HL-60 (cell line): ENCODE results near the gene RALGAPB.

Experiments used
- POLR2AphosphoS5 ChIP-seq: IDR thresholded peaks from 2 replicates; pipeline ENCODE4 v1.6.1; 2012; ENCODE audit warnings: low read depth
- TF ChIP-seq, protein P1 (sequence below): IDR thresholded peaks from one replicate; pipeline ENCODE4 v1.5.1; 2011; ENCODE audit warnings: low read length, control low read depth, inconsistent platforms; ENCODE audit not compliant: insufficient read depth
- TF ChIP-seq, protein P2 (sequence below): IDR thresholded peaks from 2 replicates; pipeline ENCODE4 v1.6.1; 2012; ENCODE audit warnings: low read depth; ENCODE audit not compliant: insufficient replicate concordance

DNA sequence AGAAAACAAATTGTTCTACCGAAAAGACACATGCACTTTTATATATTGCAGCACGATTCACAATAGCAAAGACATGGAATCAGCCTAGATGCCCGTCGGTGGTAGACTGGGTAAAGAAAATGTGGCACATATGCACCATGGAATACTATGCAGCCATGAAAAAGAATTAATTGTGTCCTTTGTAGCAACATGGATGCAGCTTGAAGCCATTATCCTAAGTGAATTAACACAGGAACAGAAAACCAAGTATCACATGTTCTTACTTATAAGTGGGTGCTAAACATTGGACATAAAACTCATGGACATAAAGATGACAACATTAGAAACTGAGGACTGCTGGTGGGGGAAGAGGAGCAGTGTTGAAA, 32.4 kb downstream of the RALGAPB start:
- TF ChIP-seq, protein P1, sequence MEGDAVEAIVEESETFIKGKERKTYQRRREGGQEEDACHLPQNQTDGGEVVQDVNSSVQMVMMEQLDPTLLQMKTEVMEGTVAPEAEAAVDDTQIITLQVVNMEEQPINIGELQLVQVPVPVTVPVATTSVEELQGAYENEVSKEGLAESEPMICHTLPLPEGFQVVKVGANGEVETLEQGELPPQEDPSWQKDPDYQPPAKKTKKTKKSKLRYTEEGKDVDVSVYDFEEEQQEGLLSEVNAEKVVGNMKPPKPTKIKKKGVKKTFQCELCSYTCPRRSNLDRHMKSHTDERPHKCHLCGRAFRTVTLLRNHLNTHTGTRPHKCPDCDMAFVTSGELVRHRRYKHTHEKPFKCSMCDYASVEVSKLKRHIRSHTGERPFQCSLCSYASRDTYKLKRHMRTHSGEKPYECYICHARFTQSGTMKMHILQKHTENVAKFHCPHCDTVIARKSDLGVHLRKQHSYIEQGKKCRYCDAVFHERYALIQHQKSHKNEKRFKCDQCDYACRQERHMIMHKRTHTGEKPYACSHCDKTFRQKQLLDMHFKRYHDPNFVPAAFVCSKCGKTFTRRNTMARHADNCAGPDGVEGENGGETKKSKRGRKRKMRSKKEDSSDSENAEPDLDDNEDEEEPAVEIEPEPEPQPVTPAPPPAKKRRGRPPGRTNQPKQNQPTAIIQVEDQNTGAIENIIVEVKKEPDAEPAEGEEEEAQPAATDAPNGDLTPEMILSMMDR = no peak
- no peak for TF ChIP-seq POLR2AphosphoS5
- TF ChIP-seq, protein P2, sequence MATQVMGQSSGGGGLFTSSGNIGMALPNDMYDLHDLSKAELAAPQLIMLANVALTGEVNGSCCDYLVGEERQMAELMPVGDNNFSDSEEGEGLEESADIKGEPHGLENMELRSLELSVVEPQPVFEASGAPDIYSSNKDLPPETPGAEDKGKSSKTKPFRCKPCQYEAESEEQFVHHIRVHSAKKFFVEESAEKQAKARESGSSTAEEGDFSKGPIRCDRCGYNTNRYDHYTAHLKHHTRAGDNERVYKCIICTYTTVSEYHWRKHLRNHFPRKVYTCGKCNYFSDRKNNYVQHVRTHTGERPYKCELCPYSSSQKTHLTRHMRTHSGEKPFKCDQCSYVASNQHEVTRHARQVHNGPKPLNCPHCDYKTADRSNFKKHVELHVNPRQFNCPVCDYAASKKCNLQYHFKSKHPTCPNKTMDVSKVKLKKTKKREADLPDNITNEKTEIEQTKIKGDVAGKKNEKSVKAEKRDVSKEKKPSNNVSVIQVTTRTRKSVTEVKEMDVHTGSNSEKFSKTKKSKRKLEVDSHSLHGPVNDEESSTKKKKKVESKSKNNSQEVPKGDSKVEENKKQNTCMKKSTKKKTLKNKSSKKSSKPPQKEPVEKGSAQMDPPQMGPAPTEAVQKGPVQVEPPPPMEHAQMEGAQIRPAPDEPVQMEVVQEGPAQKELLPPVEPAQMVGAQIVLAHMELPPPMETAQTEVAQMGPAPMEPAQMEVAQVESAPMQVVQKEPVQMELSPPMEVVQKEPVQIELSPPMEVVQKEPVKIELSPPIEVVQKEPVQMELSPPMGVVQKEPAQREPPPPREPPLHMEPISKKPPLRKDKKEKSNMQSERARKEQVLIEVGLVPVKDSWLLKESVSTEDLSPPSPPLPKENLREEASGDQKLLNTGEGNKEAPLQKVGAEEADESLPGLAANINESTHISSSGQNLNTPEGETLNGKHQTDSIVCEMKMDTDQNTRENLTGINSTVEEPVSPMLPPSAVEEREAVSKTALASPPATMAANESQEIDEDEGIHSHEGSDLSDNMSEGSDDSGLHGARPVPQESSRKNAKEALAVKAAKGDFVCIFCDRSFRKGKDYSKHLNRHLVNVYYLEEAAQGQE = no peak
